HG02852 (cell line): ENCODE results near the gene ZKSCAN8.

Experiments used
- ATAC-seq: cut with Tn5 transposase; IDR thresholded peaks from one replicate; pipeline ENCODE4 v1.9.1; 2021; ENCODE audit warnings: mild to moderate bottlenecking, moderate library complexity; ENCODE audit not compliant: unreplicated experiment

Gene ZKSCAN8

GRCh38 chr6:28203201-28203600, 61.5 kb downstream of the ZKSCAN8 start:
- ATAC-seq = no peak

GRCh38 chr6:28205879-28206278, 64.2 kb downstream of the ZKSCAN8 start:
- no peak for ATAC-seq

GRCh38 chr6:28206527-28206926, 64.8 kb downstream of the ZKSCAN8 start:
- ATAC-seq = no peak

DNA sequence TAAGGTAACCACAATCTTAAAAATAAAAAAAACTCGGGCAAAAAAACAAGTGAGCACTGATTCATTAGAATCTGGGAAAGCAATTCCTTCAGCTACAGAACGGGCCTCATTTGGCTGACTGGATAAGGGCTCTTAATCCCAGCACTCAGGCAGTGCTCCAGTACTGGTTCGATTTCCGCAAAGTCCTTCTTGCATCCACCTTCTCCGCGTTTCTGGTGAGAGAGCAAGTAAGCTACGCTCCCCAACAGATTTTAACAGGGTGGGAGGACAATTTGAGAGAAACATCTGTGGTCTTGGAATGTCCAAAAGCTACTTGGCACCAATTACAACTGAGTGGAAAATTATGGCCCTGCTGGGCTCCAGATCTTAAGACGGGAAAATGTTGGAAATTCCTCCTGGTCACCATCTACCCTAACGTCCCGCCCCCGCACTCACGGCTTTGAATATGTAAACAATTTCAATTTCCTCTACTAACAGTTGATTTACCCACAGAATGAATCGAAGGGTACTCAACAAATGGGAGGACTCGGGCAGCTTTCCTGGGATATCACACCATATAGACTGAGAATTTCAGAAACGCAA, 65.3 kb downstream of the ZKSCAN8 start:
- ATAC-seq = no peak

DNA sequence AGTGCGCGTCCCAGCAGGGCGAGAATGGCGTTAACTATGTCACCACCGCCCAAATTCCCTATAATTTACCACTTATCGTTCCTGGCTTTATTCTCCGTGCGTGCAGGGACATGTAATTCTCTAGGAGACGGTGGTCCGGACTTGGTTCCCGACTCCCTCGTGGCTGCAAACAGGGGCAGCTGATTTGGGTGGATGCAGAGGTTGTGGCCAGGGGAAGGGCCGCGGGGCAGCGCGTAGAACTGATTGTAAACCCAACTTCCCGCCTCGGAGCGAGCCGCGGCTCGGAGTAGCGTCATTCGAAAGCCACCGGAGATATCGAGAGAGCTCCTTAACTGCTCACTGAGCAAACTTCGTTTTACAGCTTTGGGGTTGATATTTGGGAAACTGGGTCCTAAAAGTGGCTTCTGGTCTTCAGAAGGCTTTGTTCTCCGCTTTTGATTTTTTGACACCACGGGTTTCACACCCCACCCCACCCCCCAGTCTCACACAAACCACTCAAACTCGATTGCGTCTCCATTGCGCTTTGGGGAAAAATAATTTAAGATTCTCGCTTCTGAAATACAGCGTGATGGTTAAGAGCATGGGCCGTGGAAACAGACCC, 65.9 kb downstream of the ZKSCAN8 start:
- ATAC-seq = no peak

DNA sequence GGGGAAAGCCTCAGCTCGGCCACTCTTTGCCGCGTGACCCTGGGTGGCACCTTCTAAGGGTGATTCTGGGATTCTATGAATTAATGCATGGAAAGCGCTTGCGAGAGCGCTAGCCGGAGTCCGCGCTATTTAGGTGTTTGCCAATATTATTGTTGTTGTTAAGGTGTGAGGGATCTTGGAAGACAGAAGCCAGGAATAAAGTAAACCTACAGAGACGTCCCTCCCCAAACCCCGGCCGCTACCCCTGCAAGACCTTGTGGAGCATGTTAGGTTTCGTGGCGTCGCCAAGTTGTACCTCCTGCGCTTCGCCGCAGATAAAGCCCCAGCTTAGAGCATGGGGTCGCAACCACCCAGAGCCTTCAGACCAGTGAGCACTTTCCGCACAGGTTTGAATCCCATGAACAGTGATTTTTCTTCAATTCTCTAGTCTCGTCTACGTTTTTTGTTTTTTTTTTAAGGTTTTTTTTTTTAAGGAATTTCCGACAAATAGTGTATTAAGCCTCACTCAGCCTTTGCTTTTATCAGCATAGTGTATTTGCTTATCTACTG, 66.5 kb downstream of the ZKSCAN8 start:
- no peak for ATAC-seq
